HUDEP-2 (cell line): Measurements from ENCODE around the gene CDC26.

Experiments
- DNase-seq, 76 experiments: peaks; one replicate each; lab custom pipeline; 2025; ENCODE audit not compliant: unreplicated experiment in 76 of 76; lab: John Stamatoyannopoulos, UW

The CDC26 gene

GRCh38 chr9:113244556-113244955 lies 30.8 kb downstream of the CDC26 start:
- no peak for DNase-seq

DNA sequence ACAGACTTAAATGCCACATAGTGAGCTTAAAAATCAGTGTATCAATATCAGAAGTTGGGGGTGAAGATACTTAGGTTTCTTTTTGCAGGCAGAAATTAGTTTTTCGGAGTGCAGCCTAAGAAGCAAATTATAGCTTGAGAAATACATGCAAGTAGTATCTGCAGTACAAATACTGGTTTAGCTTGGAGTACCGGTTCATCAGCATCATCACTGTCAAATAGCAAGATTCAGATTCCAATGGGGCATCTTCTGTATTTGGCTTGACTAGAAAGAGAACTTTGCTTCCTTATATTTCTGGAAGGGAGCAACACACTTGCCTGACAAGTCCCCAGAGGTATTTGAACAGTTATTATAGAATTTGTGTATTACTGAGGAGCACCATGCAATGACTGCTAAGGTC lies 34.2 kb downstream of the CDC26 start:
- no peak for DNase-seq

GRCh38 chr9:113238859-113239232 lies 36.5 kb downstream of the CDC26 start:
- no peak for DNase-seq

- no peak for DNase-seq
These were observed 37.0 kb downstream of the CDC26 start for GRCh38 chr9:113238202-113238858.

- DNase-seq = no peak
These were observed 38.3 kb downstream of the CDC26 start for GRCh38 chr9:113237026-113237425.

- peak in 1 of 76 experiments; percentile 15 for DNase-seq
These were observed 39.6 kb downstream of the CDC26 start for GRCh38 chr9:113235701-113236255.

GRCh38 chr9:113231701-113232100 lies 43.7 kb downstream of the CDC26 start:
- peak in 21 of 76 experiments; percentile 5 to 61 (median 27) for DNase-seq

DNA sequence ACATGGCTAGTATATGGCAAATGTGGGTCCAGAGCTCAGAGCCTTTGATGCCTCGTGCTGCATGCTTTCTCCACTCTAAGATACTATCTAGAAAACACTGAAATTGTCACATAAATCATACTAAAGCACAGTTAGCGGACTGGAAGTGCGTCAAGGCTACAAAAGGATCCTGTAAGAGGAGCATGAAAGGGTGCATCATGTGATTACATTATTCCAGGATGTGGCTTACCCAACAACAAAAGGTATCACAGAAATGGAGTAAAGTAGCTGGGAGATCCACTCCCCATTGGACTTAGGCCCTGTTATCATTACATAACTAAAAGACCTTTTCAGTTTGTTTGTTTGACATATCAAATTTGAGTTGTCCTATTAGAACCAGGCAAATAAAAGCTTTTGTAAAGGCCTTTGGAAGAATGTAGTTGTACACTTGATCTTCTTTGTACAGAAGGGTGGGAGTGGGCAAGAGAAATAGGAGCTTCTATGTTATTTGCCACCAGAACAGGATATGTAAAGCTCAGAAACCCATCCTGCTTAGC lies 47.2 kb downstream of the CDC26 start:
- no peak for DNase-seq

GRCh38 chr9:113227436-113227835 lies 47.9 kb downstream of the CDC26 start:
- DNase-seq = no peak

GRCh38 chr9:113223963-113224362 lies 51.4 kb downstream of the CDC26 start:
- DNase-seq = no peak

- DNase-seq = no peak
These were observed 52.9 kb downstream of the CDC26 start for GRCh38 chr9:113222482-113222841.

DNA sequence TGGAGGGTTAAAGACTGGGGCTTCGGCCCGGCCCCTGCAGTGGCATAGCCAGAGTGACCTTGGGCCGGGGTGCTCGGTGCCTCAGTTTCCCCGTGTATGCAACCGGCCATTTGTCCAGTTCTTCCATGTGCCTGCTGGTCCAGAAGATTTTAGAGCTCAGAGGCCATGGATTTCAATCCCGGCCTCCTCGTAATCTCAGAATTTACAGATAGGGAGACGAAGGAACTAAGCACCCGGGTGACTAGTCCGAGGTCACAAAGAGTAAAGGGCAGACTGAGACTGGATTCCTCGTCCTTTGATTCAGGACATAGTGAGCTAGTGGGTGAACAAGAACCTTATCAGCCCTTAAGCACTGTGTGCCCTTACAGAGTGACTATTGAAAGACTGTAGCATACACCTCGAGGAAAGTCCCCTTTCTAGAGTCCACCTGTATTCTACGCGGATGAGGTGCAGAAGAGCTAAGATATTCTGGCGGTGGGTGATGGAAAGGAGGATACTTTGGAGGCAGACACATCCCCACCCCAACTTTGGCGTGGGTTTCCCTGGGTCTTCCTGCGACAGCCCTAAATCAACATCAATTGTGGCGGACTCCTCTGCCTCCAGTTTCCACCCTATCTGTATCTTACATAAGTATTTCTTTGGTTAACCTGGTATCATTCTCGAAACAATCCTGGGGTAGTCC lies 53.4 kb downstream of the CDC26 start:
- peak in 6 of 76 experiments; percentile 8 to 36 (median 22) for DNase-seq

GRCh38 chr9:113221003-113221799 lies 54.2 kb downstream of the CDC26 start, which contains the start of the genes FKBP15 and SLC31A1:
Gene FKBP15, minus strand, starts transcription at chr9:113221277. Its CDS starts 34 bp downstream, at chr9:113221243.
Gene SLC31A1, plus strand, starts transcription at chr9:113221544. Its CDS starts 34,605 bp downstream, at chr9:113256149.
- peak in 75 of 76 experiments; percentile 60 to 98 (median 95) for DNase-seq

- DNase-seq = peak in 1 of 76 experiments; percentile 11
These were observed 54.8 kb downstream of the CDC26 start for GRCh38 chr9:113220467-113221002.

GRCh38 chr9:113219969-113220368 lies 55.4 kb downstream of the CDC26 start:
- DNase-seq = peak in 5 of 76 experiments; percentile 10 to 31 (median 27)

GRCh38 chr9:113219186-113219936 lies 56.0 kb downstream of the CDC26 start:
- DNase-seq = no peak
